HEK293 (cell line): ENCODE results near the gene POLR2H.

ENCODE experiments used
- IKZF3 ChIP-seq: fragments of 450-650 bp; IDR thresholded peaks from 2 replicates; pipeline ENCODE4 v1.5.0; 2018; ENCODE audit warnings: missing biosample characterization, mild to moderate bottlenecking, missing genetic modification characterization, moderate library complexity
- KLF16 ChIP-seq: fragments of 450-650 bp; formaldehyde crosslinking; IDR thresholded peaks from 2 replicates; pipeline ENCODE4 v1.5.1; 2017; ENCODE audit warnings: missing biosample characterization, missing genetic modification characterization
- KLF9 ChIP-seq: fragments of 450-650 bp; formaldehyde crosslinking; IDR thresholded peaks from 2 replicates; pipeline ENCODE4 v1.5.1; 2016; ENCODE audit warnings: missing biosample characterization, missing genetic modification characterization, low read depth
- MEIS1 ChIP-seq: sonication (generic); formaldehyde crosslinking; IDR thresholded peaks from 2 replicates; pipeline ENCODE4 v1.8.1; 2022; ENCODE audit warnings: missing genetic modification reagents, mild to moderate bottlenecking, borderline replicate concordance
- ZBTB17 ChIP-seq: fragments of 450-650 bp; formaldehyde crosslinking; IDR thresholded peaks from 2 replicates; pipeline ENCODE4 v1.5.1; 2016; ENCODE audit warnings: missing biosample characterization, missing genetic modification characterization
- ZNF132 ChIP-seq: fragments of 450-650 bp; formaldehyde crosslinking; IDR thresholded peaks from 2 replicates; pipeline ENCODE4 v1.5.1; 2017; ENCODE audit warnings: missing biosample characterization, missing genetic modification characterization, borderline replicate concordance
- ZNF248 ChIP-seq: fragments of 450-650 bp; formaldehyde crosslinking; IDR thresholded peaks from 2 replicates; pipeline ENCODE4 v1.5.1; 2017; ENCODE audit warnings: missing biosample characterization, missing genetic modification characterization
- ZNF311 ChIP-seq: fragments of 450-650 bp; formaldehyde crosslinking; IDR thresholded peaks from 2 replicates; pipeline ENCODE4 v1.5.1; 2017; ENCODE audit warnings: missing biosample characterization, missing genetic modification characterization, borderline replicate concordance
- ZNF341 ChIP-seq: fragments of 450-650 bp; formaldehyde crosslinking; IDR thresholded peaks from 2 replicates; pipeline ENCODE4; 2016; ENCODE audit warnings: low read depth, missing biosample characterization, missing genetic modification characterization
- ZNF423 ChIP-seq: fragments of 450-650 bp; formaldehyde crosslinking; IDR thresholded peaks from 2 replicates; pipeline ENCODE4 v1.5.1; 2016; ENCODE audit warnings: missing biosample characterization, missing genetic modification characterization
- ZNF48 ChIP-seq: fragments of 450-650 bp; formaldehyde crosslinking; IDR thresholded peaks from 2 replicates; pipeline ENCODE4 v1.5.1; 2016; ENCODE audit warnings: missing biosample characterization, missing genetic modification characterization
- ZNF501 ChIP-seq: fragments of 450-650 bp; formaldehyde crosslinking; IDR thresholded peaks from 2 replicates; pipeline ENCODE4 v1.5.1; 2016; ENCODE audit warnings: missing biosample characterization, missing genetic modification characterization
- ZNF624 ChIP-seq: fragments of 450-650 bp; formaldehyde crosslinking; IDR thresholded peaks from 2 replicates; pipeline ENCODE4 v1.5.1; 2017; ENCODE audit warnings: missing biosample characterization, missing genetic modification characterization
- ZNF629 ChIP-seq: fragments of 450-650 bp; formaldehyde crosslinking; IDR thresholded peaks from 2 replicates; pipeline ENCODE4 v1.5.1; 2017; ENCODE audit warnings: missing biosample characterization, missing genetic modification characterization
- ZNF843 ChIP-seq: fragments of 450-650 bp; formaldehyde crosslinking; IDR thresholded peaks from 2 replicates; pipeline ENCODE4 v1.5.1; 2016; ENCODE audit warnings: missing biosample characterization, missing genetic modification characterization
- ZXDB ChIP-seq: fragments of 450-650 bp; formaldehyde crosslinking; IDR thresholded peaks from 2 replicates; pipeline ENCODE4 v1.5.1; 2016; ENCODE audit warnings: missing biosample characterization, missing genetic modification characterization
- TF ChIP-seq, protein P1 (sequence below): fragments of 450-650 bp; formaldehyde crosslinking; IDR thresholded peaks from 2 replicates; pipeline ENCODE4 v1.5.1; 2016; ENCODE audit warnings: missing biosample characterization, missing genetic modification characterization, low read depth
- TF ChIP-seq, protein P2 (sequence below): fragments of 450-650 bp; formaldehyde crosslinking; IDR thresholded peaks from 2 replicates; pipeline ENCODE4 v1.5.1; 2016; ENCODE audit warnings: missing biosample characterization, missing genetic modification characterization
- TF ChIP-seq, protein P3 (sequence below): fragments of 450-650 bp; formaldehyde crosslinking; IDR thresholded peaks from 2 replicates; pipeline ENCODE4 v1.5.1; 2016; ENCODE audit warnings: missing biosample characterization, missing genetic modification characterization
- TF ChIP-seq, protein P4 (sequence below): fragments of 450-650 bp; formaldehyde crosslinking; IDR thresholded peaks from 2 replicates; pipeline ENCODE4 v1.5.1; 2016; ENCODE audit warnings: missing biosample characterization, missing genetic modification characterization
- TF ChIP-seq, protein P5 (sequence below): fragments of 450-650 bp; formaldehyde crosslinking; conservative IDR thresholded peaks from 2 replicates; pipeline ENCODE4 v1.5.1; 2016; ENCODE audit warnings: low read depth, missing biosample characterization, missing genetic modification characterization

The POLR2H gene

DNA sequence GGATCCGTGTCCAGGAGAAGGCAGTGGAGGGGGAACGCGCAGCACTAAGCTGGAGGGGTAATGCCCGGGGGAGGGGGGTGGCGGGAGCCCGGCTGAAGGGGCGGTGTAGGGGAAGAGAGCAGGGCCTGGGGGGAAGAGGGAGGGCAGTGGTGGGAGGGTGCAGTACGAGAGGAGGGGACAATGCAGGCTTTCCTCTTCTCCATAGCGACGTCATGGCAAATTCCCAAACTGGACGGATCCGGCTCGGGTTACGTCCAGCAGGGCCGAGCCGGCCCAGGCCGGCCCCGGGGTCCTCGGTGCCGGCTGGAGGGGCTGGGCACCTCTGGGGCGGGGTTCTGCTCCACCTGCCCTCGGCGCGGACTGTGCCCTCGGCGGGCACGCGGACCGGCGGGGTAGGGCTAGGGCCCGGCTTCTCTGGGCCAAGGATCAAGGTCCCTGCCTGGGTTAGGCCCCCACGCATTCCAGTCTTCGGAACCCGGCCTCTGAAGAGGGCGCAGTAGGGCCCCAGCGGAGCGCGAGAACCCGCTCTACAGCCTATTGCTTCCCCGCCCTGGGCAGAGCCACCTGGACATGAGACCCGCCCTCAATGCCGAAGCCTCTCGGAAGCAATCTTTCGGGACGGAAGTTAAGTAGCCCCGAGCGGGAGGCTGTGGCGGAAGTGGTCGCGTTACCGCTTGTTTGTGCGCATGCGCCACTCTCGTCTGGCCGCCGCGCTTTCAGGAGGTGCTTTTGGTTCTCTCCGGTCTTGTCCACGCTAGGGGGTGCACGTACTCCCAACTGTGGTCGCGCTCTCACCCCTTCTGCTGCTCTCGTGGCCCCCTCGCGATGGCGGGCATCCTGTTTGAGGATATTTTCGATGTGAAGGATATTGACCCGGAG, 1.4 kb downstream of the POLR2H start (continued):
- TF ChIP-seq, protein P1, sequence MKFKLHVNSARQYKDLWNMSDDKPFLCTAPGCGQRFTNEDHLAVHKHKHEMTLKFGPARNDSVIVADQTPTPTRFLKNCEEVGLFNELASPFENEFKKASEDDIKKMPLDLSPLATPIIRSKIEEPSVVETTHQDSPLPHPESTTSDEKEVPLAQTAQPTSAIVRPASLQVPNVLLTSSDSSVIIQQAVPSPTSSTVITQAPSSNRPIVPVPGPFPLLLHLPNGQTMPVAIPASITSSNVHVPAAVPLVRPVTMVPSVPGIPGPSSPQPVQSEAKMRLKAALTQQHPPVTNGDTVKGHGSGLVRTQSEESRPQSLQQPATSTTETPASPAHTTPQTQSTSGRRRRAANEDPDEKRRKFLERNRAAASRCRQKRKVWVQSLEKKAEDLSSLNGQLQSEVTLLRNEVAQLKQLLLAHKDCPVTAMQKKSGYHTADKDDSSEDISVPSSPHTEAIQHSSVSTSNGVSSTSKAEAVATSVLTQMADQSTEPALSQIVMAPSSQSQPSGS (tag by site-specific recombination) = peak; percentile 75
- no peak for TF ChIP-seq ZNF132 (tag by site-specific recombination)
- TF ChIP-seq, protein P2, sequence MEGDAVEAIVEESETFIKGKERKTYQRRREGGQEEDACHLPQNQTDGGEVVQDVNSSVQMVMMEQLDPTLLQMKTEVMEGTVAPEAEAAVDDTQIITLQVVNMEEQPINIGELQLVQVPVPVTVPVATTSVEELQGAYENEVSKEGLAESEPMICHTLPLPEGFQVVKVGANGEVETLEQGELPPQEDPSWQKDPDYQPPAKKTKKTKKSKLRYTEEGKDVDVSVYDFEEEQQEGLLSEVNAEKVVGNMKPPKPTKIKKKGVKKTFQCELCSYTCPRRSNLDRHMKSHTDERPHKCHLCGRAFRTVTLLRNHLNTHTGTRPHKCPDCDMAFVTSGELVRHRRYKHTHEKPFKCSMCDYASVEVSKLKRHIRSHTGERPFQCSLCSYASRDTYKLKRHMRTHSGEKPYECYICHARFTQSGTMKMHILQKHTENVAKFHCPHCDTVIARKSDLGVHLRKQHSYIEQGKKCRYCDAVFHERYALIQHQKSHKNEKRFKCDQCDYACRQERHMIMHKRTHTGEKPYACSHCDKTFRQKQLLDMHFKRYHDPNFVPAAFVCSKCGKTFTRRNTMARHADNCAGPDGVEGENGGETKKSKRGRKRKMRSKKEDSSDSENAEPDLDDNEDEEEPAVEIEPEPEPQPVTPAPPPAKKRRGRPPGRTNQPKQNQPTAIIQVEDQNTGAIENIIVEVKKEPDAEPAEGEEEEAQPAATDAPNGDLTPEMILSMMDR = peak; percentile 97
- TF ChIP-seq ZXDB (tag by site-specific recombination) = peak; percentile 32
- TF ChIP-seq ZNF341 (tag by site-specific recombination) = no peak
- TF ChIP-seq, protein P3, sequence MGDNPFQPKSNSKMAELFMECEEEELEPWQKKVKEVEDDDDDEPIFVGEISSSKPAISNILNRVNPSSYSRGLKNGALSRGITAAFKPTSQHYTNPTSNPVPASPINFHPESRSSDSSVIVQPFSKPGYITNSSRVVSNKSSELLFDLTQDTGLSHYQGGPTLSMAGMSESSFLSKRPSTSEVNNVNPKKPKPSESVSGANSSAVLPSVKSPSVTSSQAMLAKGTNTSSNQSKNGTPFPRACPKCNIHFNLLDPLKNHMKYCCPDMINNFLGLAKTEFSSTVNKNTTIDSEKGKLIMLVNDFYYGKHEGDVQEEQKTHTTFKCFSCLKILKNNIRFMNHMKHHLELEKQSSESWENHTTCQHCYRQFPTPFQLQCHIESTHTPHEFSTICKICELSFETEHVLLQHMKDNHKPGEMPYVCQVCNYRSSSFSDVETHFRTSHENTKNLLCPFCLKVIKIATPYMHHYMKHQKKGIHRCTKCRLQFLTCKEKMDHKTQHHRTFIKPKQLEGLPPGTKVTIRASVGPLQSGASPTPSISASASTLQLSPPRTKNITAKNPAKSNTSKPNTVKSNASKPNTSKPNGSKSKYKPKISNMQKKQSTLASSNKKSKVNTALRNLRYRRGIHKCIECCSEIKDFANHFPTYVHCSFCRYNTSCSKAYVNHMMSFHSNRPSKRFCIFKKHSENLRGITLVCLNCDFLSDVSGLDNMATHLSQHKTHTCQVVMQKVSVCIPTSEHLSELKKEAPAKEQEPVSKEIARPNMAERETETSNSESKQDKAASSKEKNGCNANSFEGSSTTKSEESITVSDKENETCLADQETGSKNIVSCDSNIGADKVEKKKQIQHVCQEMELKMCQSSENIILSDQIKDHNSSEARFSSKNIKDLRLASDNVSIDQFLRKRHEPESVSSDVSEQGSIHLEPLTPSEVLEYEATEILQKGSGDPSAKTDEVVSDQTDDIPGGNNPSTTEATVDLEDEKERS (tag by site-specific recombination) = no peak
- TF ChIP-seq ZNF423 = 0 out of 2 replicates have a peak, but pooled peaks have one; percentile 5
- TF ChIP-seq ZNF311 = no peak
- no peak for TF ChIP-seq ZNF248 (tag by site-specific recombination)
- no peak; the same call in 1 of the 2 replicates for TF ChIP-seq KLF16 (tag by site-specific recombination)
- 0 out of 2 replicates have a peak, but pooled peaks have one; percentile 12 for TF ChIP-seq KLF9
- TF ChIP-seq IKZF3 (tag by site-specific recombination) = peak; percentile 72
- 0 out of 2 replicates have a peak, but pooled peaks have one; percentile 27 for TF ChIP-seq ZNF501 (tag by site-specific recombination)
- peak; percentile 85 for TF ChIP-seq ZNF629
- TF ChIP-seq, protein P4, sequence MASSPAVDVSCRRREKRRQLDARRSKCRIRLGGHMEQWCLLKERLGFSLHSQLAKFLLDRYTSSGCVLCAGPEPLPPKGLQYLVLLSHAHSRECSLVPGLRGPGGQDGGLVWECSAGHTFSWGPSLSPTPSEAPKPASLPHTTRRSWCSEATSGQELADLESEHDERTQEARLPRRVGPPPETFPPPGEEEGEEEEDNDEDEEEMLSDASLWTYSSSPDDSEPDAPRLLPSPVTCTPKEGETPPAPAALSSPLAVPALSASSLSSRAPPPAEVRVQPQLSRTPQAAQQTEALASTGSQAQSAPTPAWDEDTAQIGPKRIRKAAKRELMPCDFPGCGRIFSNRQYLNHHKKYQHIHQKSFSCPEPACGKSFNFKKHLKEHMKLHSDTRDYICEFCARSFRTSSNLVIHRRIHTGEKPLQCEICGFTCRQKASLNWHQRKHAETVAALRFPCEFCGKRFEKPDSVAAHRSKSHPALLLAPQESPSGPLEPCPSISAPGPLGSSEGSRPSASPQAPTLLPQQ (tag by site-specific recombination) = 0 out of 2 replicates have a peak, but pooled peaks have one; percentile 6
- TF ChIP-seq ZBTB17 (tag by site-specific recombination) = no peak
- TF ChIP-seq, protein P5, sequence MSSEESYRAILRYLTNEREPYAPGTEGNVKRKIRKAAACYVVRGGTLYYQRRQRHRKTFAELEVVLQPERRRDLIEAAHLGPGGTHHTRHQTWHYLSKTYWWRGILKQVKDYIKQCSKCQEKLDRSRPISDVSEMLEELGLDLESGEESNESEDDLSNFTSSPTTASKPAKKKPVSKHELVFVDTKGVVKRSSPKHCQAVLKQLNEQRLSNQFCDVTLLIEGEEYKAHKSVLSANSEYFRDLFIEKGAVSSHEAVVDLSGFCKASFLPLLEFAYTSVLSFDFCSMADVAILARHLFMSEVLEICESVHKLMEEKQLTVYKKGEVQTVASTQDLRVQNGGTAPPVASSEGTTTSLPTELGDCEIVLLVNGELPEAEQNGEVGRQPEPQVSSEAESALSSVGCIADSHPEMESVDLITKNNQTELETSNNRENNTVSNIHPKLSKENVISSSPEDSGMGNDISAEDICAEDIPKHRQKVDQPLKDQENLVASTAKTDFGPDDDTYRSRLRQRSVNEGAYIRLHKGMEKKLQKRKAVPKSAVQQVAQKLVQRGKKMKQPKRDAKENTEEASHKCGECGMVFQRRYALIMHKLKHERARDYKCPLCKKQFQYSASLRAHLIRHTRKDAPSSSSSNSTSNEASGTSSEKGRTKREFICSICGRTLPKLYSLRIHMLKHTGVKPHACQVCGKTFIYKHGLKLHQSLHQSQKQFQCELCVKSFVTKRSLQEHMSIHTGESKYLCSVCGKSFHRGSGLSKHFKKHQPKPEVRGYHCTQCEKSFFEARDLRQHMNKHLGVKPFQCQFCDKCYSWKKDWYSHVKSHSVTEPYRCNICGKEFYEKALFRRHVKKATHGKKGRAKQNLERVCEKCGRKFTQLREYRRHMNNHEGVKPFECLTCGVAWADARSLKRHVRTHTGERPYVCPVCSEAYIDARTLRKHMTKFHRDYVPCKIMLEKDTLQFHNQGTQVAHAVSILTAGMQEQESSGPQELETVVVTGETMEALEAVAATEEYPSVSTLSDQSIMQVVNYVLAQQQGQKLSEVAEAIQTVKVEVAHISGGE (tag by site-specific recombination) = peak; percentile 94
- TF ChIP-seq ZNF624 (tag by site-specific recombination) = no peak
- peak; percentile 9; the same call in 1 of the 2 replicates for TF ChIP-seq ZNF843
- TF ChIP-seq ZNF48 (tag by site-specific recombination) = no peak
- TF ChIP-seq MEIS1 (CRISPR knock-in tag) = no peak
